Measurements from ENCODE around the gene GALNT13. TPM values are rescaled to one million over a fixed set of nuclear protein-coding genes. Genes with fewer than 3 reads are reported as not detected.

GALNT13 gene
- total and polyA plus RNA-seq, 12 donors = 0.54 to 11.8 (median 3.1) TPM; not detected in 1

GRCh38 chr2:153834662-153835061, 37.1 kb upstream of the GALNT13 start:
- intact Hi-C loops (cut with DNase I) = no loop called here
- Histone ChIP-seq H3K4me3 (no peak overlapping the region), H3K27me3 (no peaks in the 10 kb centered on the region), H3K27ac (no peak overlapping the region), H3K36me3 (replicated peaks in 1 of 2) (no peaks in the 10 kb centered on the region), H3K4me1 (replicated peaks in 1 of 2) (no peaks in the 10 kb centered on the region), H3K9me3 (replicated peaks in 1 of 3) (no peaks in the 10 kb centered on the region)
- no peak for TF ChIP-seq POLR2A (IDR thresholded peaks at IDR 0.05)
- no peak for TF ChIP-seq CTCF (IDR thresholded peaks at IDR 0.05)
- WGBS, 4 donors = 84 to 88% (median 87%) methylated on average over 2 of the region's 2 CpGs
- DNase-seq = no peak

- TF ChIP-seq CTCF (IDR thresholded peaks at IDR 0.05) (no peak), POLR2A (IDR thresholded peaks at IDR 0.05) (no peak)
- Histone ChIP-seq H3K9me3 (replicated peaks in 1 of 3) (peaks cover 0 to 4% (median 0%) of the 10 kb centered on the region in 3 donors), H3K27me3 (no peaks in the 10 kb centered on the region), H3K4me3 (no peak overlapping the region), H3K27ac (no peak overlapping the region), H3K4me1 (replicated peaks in 1 of 2) (no peaks in the 10 kb centered on the region), H3K36me3 (replicated peaks in 1 of 2) (no peaks in the 10 kb centered on the region)
- intact Hi-C loops (cut with DNase I) = no loop called here
- 93 to 100% (median 96%) methylated on average over 1 of the region's 1 CpG for WGBS, 4 donors
- no peak for DNase-seq
Observed at GRCh38 chr2:153858250-153858649, 13.5 kb upstream of the GALNT13 start.

DNA sequence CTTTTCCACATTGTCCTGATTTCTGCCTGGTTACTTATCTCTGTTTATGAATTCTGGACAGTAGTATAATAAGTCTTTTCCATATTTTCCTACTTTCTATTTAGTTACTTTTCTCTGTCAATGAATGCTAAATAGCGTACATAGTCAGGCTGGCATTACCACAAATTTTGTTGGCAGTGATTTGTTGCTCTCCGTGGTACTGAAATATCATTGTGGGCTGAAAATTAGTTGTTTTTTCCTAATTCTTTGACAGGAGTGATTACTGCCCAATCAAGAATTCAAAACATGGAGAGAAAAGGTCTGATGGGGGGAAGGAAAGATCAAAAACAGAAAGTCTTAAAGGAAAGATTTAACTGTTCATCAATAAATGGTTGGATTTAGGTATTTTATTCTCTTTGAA, 7.7 kb upstream of the GALNT13 start:
- Histone ChIP-seq H3K4me3 (no peak overlapping the region), H3K27ac (no peak overlapping the region), H3K27me3 (no peaks in the 10 kb centered on the region), H3K36me3 (replicated peaks in 1 of 2) (no peaks in the 10 kb centered on the region), H3K4me1 (replicated peaks in 1 of 2) (no peaks in the 10 kb centered on the region), H3K9me3 (replicated peaks in 1 of 3) (no peaks in the 10 kb centered on the region)
- 18 to 23% (median 19%) methylated on average over 2 of the region's 2 CpGs for WGBS, 4 donors
- DNase-seq = no peak
- TF ChIP-seq CTCF (IDR thresholded peaks at IDR 0.05) (no peak), POLR2A (IDR thresholded peaks at IDR 0.05) (no peak)
- intact Hi-C loops (cut with DNase I) = no loop called here

DNA sequence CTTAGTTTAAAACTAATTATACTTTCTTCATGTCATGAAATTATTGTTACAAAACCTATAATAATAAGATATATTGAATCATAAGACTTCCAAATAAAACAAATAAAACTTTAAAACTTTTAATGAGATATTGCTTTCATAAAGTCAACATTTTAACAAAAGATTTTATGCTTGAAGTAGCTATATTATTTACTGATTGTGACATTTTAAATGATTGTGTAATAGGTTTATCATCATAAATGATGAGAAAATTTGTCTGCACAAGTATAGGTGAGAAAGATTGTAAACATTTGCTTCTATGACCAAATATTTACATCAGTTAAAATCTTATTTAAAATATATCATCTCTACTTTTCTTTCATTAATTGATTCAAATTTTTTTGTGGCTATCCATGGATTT, 5.1 kb upstream of the GALNT13 start:
- Histone ChIP-seq H3K27ac (no peak overlapping the region), H3K4me3 (no peak overlapping the region), H3K27me3 (no peaks in the 10 kb centered on the region), H3K4me1 (replicated peaks in 1 of 2) (no peaks in the 10 kb centered on the region), H3K36me3 (replicated peaks in 1 of 2) (no peaks in the 10 kb centered on the region), H3K9me3 (replicated peaks in 1 of 3) (no peaks in the 10 kb centered on the region)
- TF ChIP-seq POLR2A (IDR thresholded peaks at IDR 0.05) = no peak
- no peak for TF ChIP-seq CTCF (IDR thresholded peaks at IDR 0.05)
- DNase-seq = no peak
- intact Hi-C loops (cut with DNase I) = no loop called here

Measured in adrenal gland (tissue), 12 donors.